H1 (cell line): ENCODE results near the gene MPIG6B. TPM values are rescaled to one million over a fixed set of nuclear protein-coding genes. Genes with fewer than 3 reads are reported as not detected.

ENCODE experiments used
- CTCF ChIA-PET: fragments of 300-600 bp; sonication (Branson Sonifier 250); formaldehyde crosslinking; loops from one replicate; lab custom pipeline; 2021; ENCODE audit not compliant: partially characterized antibody; lab: Charles Lee
- POLR2A ChIA-PET: fragments of 300-600 bp; sonication (Branson Sonifier 250); formaldehyde crosslinking; loops from one replicate; lab custom pipeline; 2021; ENCODE audit warnings: inconsistent platforms; ENCODE audit not compliant: partially characterized antibody; lab: Charles Lee
- DNase-seq, 2 experiments: peaks; one replicate each; pipeline versions ENCODE4 v3.0.0 to v3.0.0-alpha.2; 2010 to 2022; ENCODE audit warnings: low spot score in 2 of 2, low read depth in 1 of 2, mixed read lengths in 1 of 2
- FAIRE-seq: peaks from 2 replicates; lab custom pipeline; 2011; peaks lifted over from hg19 to GRCh38; lab: Jason Lieb, UNC
- H2AFZ ChIP-seq: 2 replicates; pipeline ENCODE4 v1.8.1; 2012; ENCODE audit warnings: low read length, inconsistent platforms
- H2AK5ac ChIP-seq: 2 replicates; pipeline ENCODE4 v1.6.1; 2013; ENCODE audit warnings: low read depth, low read length
- H2BK120ac ChIP-seq: replicated peaks from 2 replicates; pipeline ENCODE3; 2013; ENCODE audit warnings: low read depth, low read length, inconsistent platforms
- H2BK12ac ChIP-seq: 2 replicates; pipeline ENCODE4 v1.6.1; 2013; ENCODE audit warnings: low read depth, low read length
- H2BK15ac ChIP-seq: 2 replicates; pipeline ENCODE4 v1.6.1; 2013; ENCODE audit warnings: low read length
- H2BK20ac ChIP-seq: 2 replicates; pipeline ENCODE4 v1.6.1; 2013; ENCODE audit warnings: low read length
- H2BK5ac ChIP-seq: 2 replicates; pipeline ENCODE4 v1.6.1; 2013; ENCODE audit warnings: low read depth, low read length
- H3K14ac ChIP-seq: 2 replicates; pipeline ENCODE4 v1.6.1; 2013; ENCODE audit warnings: inconsistent platforms; ENCODE audit not compliant: insufficient read length
- H3K18ac ChIP-seq: 2 replicates; pipeline ENCODE4 v1.6.1; 2013; ENCODE audit warnings: low read length; ENCODE audit errors: extremely low read depth
- H3K23ac ChIP-seq: 2 replicates; pipeline ENCODE4 v1.6.1; 2013; ENCODE audit warnings: inconsistent platforms; ENCODE audit not compliant: insufficient read length
- H3K23me2 ChIP-seq: 2 replicates; pipeline ENCODE4 v1.6.1; 2013; ENCODE audit warnings: low read depth, low read length
- H3K27ac ChIP-seq: 2 replicates; pipeline ENCODE4 v1.6.1; 2011; ENCODE audit warnings: low read depth, low read length, inconsistent platforms
- H3K27me3 ChIP-seq, 4 experiments: replicated peaks in 1 of 4; 1 replicate in 1 of 4; 2 replicates in 3 of 4; pipeline versions ENCODE4 v1.6.1 to v1.8.1; 2011 to 2013; ENCODE audit warnings: low read length in 3 of 4, mild to moderate bottlenecking in 3 of 4, inconsistent platforms in 2 of 4, mixed read lengths in 2 of 4, moderate library complexity in 1 of 4; ENCODE audit not compliant: control insufficient read depth in 3 of 4, insufficient read depth in 3 of 4; ENCODE audit errors: extremely low read depth in 1 of 4
- H3K36me3 ChIP-seq, 4 experiments: 2 replicates each; pipeline versions ENCODE4 v1.6.1 to v1.8.1; 2011 to 2013; ENCODE audit warnings: mild to moderate bottlenecking in 4 of 4, low read length in 3 of 4, moderate library complexity in 2 of 4, control low read depth in 1 of 4, inconsistent platforms in 1 of 4; ENCODE audit not compliant: insufficient read depth in 4 of 4, control insufficient read depth in 2 of 4
- H3K4ac ChIP-seq: replicated peaks from 2 replicates; pipeline ENCODE3; 2013; ENCODE audit warnings: low read length, low read depth, mixed read lengths, inconsistent platforms; ENCODE audit not compliant: insufficient read length
- H3K4me1 ChIP-seq, 4 experiments: replicated peaks in 1 of 4; 1 replicate in 1 of 4; 2 replicates in 3 of 4; pipeline versions ENCODE4 v1.6.1 to v1.8.1; 2011 to 2013; ENCODE audit warnings: low read length in 3 of 4, inconsistent platforms in 2 of 4, mixed read lengths in 1 of 4; ENCODE audit not compliant: insufficient read depth in 4 of 4, control insufficient read depth in 3 of 4
- H3K4me2 ChIP-seq, 2 experiments: 2 replicates each; pipeline versions ENCODE4 v1.6.1 to v1.8.1; 2011 to 2013; ENCODE audit warnings: low read depth in 2 of 2, low read length in 2 of 2, control low read depth in 1 of 2, inconsistent platforms in 1 of 2, mild to moderate bottlenecking in 1 of 2; ENCODE audit not compliant: insufficient read depth in 1 of 2
- H3K4me3 ChIP-seq, 4 experiments: fragments of 200-600, 300-600 bp in 1 of 4; sonication (generic), shearing (Covaris generic), sonication (Bioruptor Twin) in 1 of 4; 2 replicates each; pipeline versions ENCODE4 v1.5.1 to v1.8.1; 2011 to 2016; ENCODE audit warnings: low read length in 4 of 4, low read depth in 3 of 4, control low read depth in 2 of 4, inconsistent platforms in 2 of 4, mild to moderate bottlenecking in 2 of 4, mixed read lengths in 1 of 4, moderate library complexity in 1 of 4; ENCODE audit not compliant: insufficient read depth in 2 of 4; ENCODE audit errors: extremely low read depth in 1 of 4
- H3K56ac ChIP-seq: replicated peaks from 2 replicates; pipeline ENCODE3; 2013; ENCODE audit warnings: low read depth, mild to moderate bottlenecking, mixed read lengths, low read length, inconsistent platforms; ENCODE audit not compliant: insufficient read length
- H3K79me1 ChIP-seq: 2 replicates; pipeline ENCODE4 v1.6.1; 2013; ENCODE audit warnings: low read depth, low read length, control low read depth
- H3K79me2 ChIP-seq, 2 experiments: 2 replicates each; pipeline versions ENCODE4 v1.6.1 to v1.8.1; 2012 to 2013; ENCODE audit warnings: low read length in 2 of 2, mild to moderate bottlenecking in 2 of 2, inconsistent platforms in 1 of 2; ENCODE audit not compliant: insufficient read depth in 2 of 2, control insufficient read depth in 1 of 2
- H3K9ac ChIP-seq, 4 experiments: replicated peaks in 1 of 4; 1 replicate in 1 of 4; 2 replicates in 3 of 4; pipeline versions ENCODE4 v1.6.1 to v1.8.1; 2011 to 2013; ENCODE audit warnings: low read depth in 3 of 4, low read length in 3 of 4, control low read depth in 2 of 4, mild to moderate bottlenecking in 2 of 4, moderate library complexity in 2 of 4, inconsistent platforms in 1 of 4; ENCODE audit errors: extremely low read depth in 1 of 4
- H3K9me3 ChIP-seq, 2 experiments: 2 replicates each; pipeline versions ENCODE4 v1.6.1 to v1.8.1; 2012 to 2013; ENCODE audit warnings: mild to moderate bottlenecking in 2 of 2, moderate library complexity in 2 of 2, control low read depth in 1 of 2, inconsistent platforms in 1 of 2, low read depth in 1 of 2, low read length in 1 of 2, mixed read lengths in 1 of 2; ENCODE audit not compliant: insufficient read depth in 2 of 2
- H4K20me1 ChIP-seq, 2 experiments: replicated peaks in 1 of 2; 2 replicates each; pipeline versions ENCODE3 to v1.8.1; 2011 to 2013; ENCODE audit warnings: inconsistent platforms in 2 of 2, low read length in 2 of 2, mild to moderate bottlenecking in 1 of 2; ENCODE audit not compliant: insufficient read depth in 2 of 2, control insufficient read depth in 1 of 2
- H4K5ac ChIP-seq: 2 replicates; pipeline ENCODE4 v1.6.1; 2013; ENCODE audit warnings: low read length, low read depth, mixed read lengths, inconsistent platforms; ENCODE audit not compliant: insufficient read length
- H4K8ac ChIP-seq: 2 replicates; pipeline ENCODE4 v1.8.0; 2013; ENCODE audit warnings: mild to moderate bottlenecking, moderate library complexity, low read length, inconsistent platforms; ENCODE audit not compliant: insufficient read depth; ENCODE audit errors: extremely low read depth
- H4K91ac ChIP-seq: replicated peaks from 2 replicates; pipeline ENCODE3; 2013; ENCODE audit warnings: low read length, mixed read lengths, inconsistent platforms; ENCODE audit not compliant: insufficient read length
- CREB1 ChIP-seq: IDR thresholded peaks from 2 replicates; pipeline ENCODE4 v1.6.1; 2012; ENCODE audit warnings: inconsistent platforms
- EGR1 ChIP-seq: IDR thresholded peaks from 2 replicates; pipeline ENCODE4 v1.6.1; 2011; ENCODE audit warnings: low read depth, low read length, borderline replicate concordance
- NRF1 ChIP-seq: IDR thresholded peaks from 2 replicates; pipeline ENCODE4 v1.6.1; 2011; ENCODE audit warnings: mild to moderate bottlenecking, low read depth, low read length, improper control_type of control experiment
- POLR2A ChIP-seq, 2 experiments: IDR thresholded peaks; 1 replicate in 1 of 2; 2 replicates in 1 of 2; pipeline ENCODE4 v1.6.1; 2011; ENCODE audit warnings: low read depth in 2 of 2, low read length in 2 of 2, mild to moderate bottlenecking in 2 of 2; ENCODE audit errors: control extremely low read depth in 1 of 2
- POLR2AphosphoS5 ChIP-seq: IDR thresholded peaks from 2 replicates; pipeline ENCODE4 v1.6.1; 2011; ENCODE audit warnings: low read depth, low read length
- RNF2 ChIP-seq: fragments of 200-900, 300-1000 bp; sonication (generic); IDR thresholded peaks from 2 replicates; pipeline ENCODE4 v1.7.1; 2016; ENCODE audit warnings: borderline replicate concordance, low read depth, mild to moderate bottlenecking, antibody characterized with exemption, low read length; ENCODE audit not compliant: poor library complexity, severe bottlenecking; ENCODE audit errors: missing control alignments
- SIN3A ChIP-seq, 2 experiments: IDR thresholded peaks in 1 of 2; conservative IDR thresholded peaks in 1 of 2; 2 replicates each; pipeline ENCODE4 v1.6.1; 2011 to 2012; ENCODE audit warnings: low read length in 2 of 2, improper control_type of control experiment in 1 of 2, low read depth in 1 of 2, mild to moderate bottlenecking in 1 of 2
- SP1 ChIP-seq: IDR thresholded peaks from 2 replicates; pipeline ENCODE4 v1.6.1; 2011; ENCODE audit warnings: low read depth, low read length
- SRF ChIP-seq: IDR thresholded peaks from 2 replicates; pipeline ENCODE4 v1.6.1; 2011; ENCODE audit warnings: mild to moderate bottlenecking, low read depth, low read length, moderate library complexity
- WGBS, 2 experiments: shearing (Covaris generic) in 1 of 2; methylation state at CpG; one replicate each; pipeline versions ENCODE4 v1.1.6 to v1.1.7; 2013 to 2015; ENCODE audit warnings: low lambda C conversion rate in 2 of 2, mixed read lengths in 2 of 2, inconsistent platforms in 1 of 2, low coverage in 1 of 2, missing lambda C conversion rate in 1 of 2; ENCODE audit not compliant: insufficient replicate concordance in 2 of 2, insufficient coverage in 1 of 2, insufficient read length in 1 of 2; ENCODE audit errors: extremely low coverage in 1 of 2, missing lambda C conversion rate in 1 of 2; 5-methylcytosine and 5-hydroxymethylcytosine counted together
- polyA plus RNA-seq, 7 experiments: library from polyadenylated mRNA; depleted of rRNA in 3 of 7; stranded (reverse) in 5 of 7; unstranded in 2 of 7; fragments of >200 nt in 5 of 7; fragments of 200-250 nt in 2 of 7; gene quantifications; 1 replicate in 5 of 7; 2 replicates in 1 of 7; 4 replicates in 1 of 7; pipeline versions ENCODE4 v1.2.1 to v1.2.3, GENCODE V29; 2011 to 2013; ENCODE audit warnings: missing spikeins in 2 of 7, mixed read lengths in 2 of 7
- total RNA-seq: library from RNA; stranded (reverse); fragmentation: NEBNext Ultra II Directional; extraction: Animal tissue kit (Norgen Biotek cat#: 25700); gene quantifications from 2 replicates; pipeline ENCODE4 v1.2.1, GENCODE V29; 2021
- TF ChIP-seq, protein P1 (sequence below): IDR thresholded peaks from 2 replicates; pipeline ENCODE4 v1.6.1; 2012; ENCODE audit warnings: inconsistent platforms
- TF ChIP-seq, protein P2 (sequence below): IDR thresholded peaks from 2 replicates; pipeline ENCODE4 v1.6.1; 2012; ENCODE audit warnings: inconsistent platforms

The MPIG6B gene
- total and polyA plus RNA-seq, 2 of the 8 experiments (the other 6 are each of a cell fraction or from before 2014, with no cell fraction given): 0.18 TPM; not detected in 1

DNA sequence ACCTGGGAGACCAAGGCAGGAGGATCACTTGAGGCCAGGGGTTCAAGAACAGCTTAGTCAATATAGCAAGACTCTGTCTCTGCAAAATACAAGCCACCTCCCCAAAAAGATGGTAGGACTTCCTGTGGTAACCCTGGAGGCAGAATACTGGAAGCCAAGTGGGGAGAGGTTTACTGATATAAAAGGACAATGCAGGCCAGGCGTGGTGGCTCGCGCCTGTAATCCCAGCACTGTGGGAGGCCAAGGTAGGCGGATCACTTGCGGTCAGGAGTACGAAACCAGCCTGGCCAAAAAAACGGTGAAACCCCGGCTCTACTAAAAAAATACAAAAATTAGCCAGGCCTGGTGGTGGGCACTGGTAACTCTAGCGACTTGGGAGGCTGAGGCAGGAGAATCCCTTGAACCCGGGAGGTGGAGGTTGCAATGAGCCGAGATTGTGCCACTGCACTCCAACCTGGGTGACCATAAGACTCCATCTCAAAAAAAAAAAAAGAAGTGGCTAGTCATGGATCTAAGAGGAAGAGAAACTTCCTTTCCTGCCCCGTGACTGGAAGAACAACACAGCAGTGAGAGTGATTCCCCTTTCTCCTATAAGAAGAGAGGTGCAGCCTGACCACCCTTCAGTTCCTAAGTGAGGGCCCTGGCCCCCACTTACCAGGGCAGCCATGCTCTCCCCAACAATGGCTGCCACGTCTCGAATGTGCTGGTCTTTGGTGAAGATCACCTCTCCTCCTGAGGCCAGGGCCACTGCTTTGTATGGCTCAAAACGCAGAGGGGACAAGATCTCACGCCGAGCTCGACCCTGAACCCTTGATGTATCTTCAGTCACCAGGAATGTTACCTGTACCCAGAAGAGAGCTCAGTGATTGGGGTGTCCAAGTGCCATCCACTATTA is 45.4 kb downstream of the MPIG6B start:
- no peak for FAIRE-seq
- Histone ChIP-seq H2AFZ (no peak overlapping the region), H3K14ac (no peak overlapping the region), H2BK12ac (no peak overlapping the region), H3K23me2 (0 out of 2 replicates have a peak, but pooled peaks cover 3% of the 10 kb centered on the region), H2BK5ac (no peak overlapping the region), H2BK120ac (no peak overlapping the region), H3K79me2 (no peaks in the 10 kb centered on the region), H3K56ac (no peak overlapping the region), H3K4me1 (peaks cover 0 to 5% (median under 1%) of the 10 kb centered on the region in 4 experiments; a peak in 4 of 7 replicates), H3K23ac (no peak overlapping the region), H3K18ac (no peak overlapping the region), H3K4me2 (no peak overlapping the region), H2BK15ac (no peak overlapping the region), H4K20me1 (no peaks in the 10 kb centered on the region), H4K91ac (no peak overlapping the region), H3K9me3 (no peaks in the 10 kb centered on the region), H2AK5ac (no peak overlapping the region), H3K27ac (no peak overlapping the region), H2BK20ac (no peak overlapping the region), H3K9ac (no peak overlapping the region), H3K4me3 (no peak overlapping the region), H3K27me3 (no peaks in the 10 kb centered on the region), H3K36me3 (no peaks in the 10 kb centered on the region; a peak in 1 of 8 replicates), H3K79me1 (no peaks in the 10 kb centered on the region), H3K4ac (no peak overlapping the region), H4K5ac (no peak overlapping the region), H4K8ac (no peak overlapping the region)
- CTCF ChIA-PET: interaction anchor here (0.9 to 14.4 kb wide), 34 partner anchors 10 to 172 kb away, joined by 3 to 228 read pairs (median 8); partner anchors contain the start of genes CLIC1, DDAH2, HSPA1B and LY6G5C
- DNase-seq: no peak
- 89% methylated on average over 18 of the region's 18 CpGs; no CpG with 5 or more reads in 1 of the 2 experiments for WGBS, 2 experiments
- POLR2A ChIA-PET: interaction anchor here (0.6 to 2.8 kb wide), 13 partner anchors 8 to 191 kb away, joined by 3 to 10 read pairs (median 4); partner anchors contain the start of genes BAG6, HSPA1A, HSPA1L and MSH5
- TF ChIP-seq EGR1: no peak
- TF ChIP-seq SP1: no peak
- no peak for TF ChIP-seq POLR2AphosphoS5
- TF ChIP-seq NRF1: no peak
- TF ChIP-seq, protein P1, sequence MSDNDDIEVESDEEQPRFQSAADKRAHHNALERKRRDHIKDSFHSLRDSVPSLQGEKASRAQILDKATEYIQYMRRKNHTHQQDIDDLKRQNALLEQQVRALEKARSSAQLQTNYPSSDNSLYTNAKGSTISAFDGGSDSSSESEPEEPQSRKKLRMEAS: no peak
- no peak for TF ChIP-seq CREB1
- no peak for TF ChIP-seq POLR2A (IDR thresholded peaks at IDR 0.05; ENCODE audit: control extremely low read depth in 1 of 2, low read depth in 2 of 2, low read length in 2 of 2)
- TF ChIP-seq, protein P2, sequence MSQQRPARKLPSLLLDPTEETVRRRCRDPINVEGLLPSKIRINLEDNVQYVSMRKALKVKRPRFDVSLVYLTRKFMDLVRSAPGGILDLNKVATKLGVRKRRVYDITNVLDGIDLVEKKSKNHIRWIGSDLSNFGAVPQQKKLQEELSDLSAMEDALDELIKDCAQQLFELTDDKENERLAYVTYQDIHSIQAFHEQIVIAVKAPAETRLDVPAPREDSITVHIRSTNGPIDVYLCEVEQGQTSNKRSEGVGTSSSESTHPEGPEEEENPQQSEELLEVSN: no peak
- no peak for TF ChIP-seq SRF
- TF ChIP-seq RNF2: no peak
- no peak for TF ChIP-seq SIN3A (conservative IDR thresholded peaks at IDR 0.05 in 1 of 2, IDR thresholded peaks at IDR 0.05 in 1 of 2; ENCODE audit: low read depth in 1 of 2, low read length in 2 of 2)
